Activated CD8-positive, alpha-beta T cell treated with anti-CD3 and anti-CD28 coated beads for 36 hours (primary cell): Measurements from ENCODE around the gene RAMAC. TPM values are rescaled to one million over a fixed set of nuclear protein-coding genes. Genes with fewer than 3 reads are reported as not detected.

Experiments used
- ATAC-seq: fragments of 200-7000 bp; cut with Tn5 transposase; one replicate; pipeline ENCODE4 v1.10.0; 2021; ENCODE audit warnings: mild to moderate bottlenecking, moderate library complexity
- CTCF ChIA-PET: fragments of 350-600 bp; sonication (Branson Sonifier 250); formaldehyde crosslinking; loops from one replicate; lab custom pipeline; 2021; ENCODE audit warnings: antibody characterized with exemption; lab: Charles Lee
- POLR2A ChIA-PET: fragments of 350-600 bp; sonication (Branson Sonifier 250); formaldehyde crosslinking; loops from one replicate; lab custom pipeline; 2021; ENCODE audit warnings: antibody characterized with exemption; lab: Charles Lee
- DNase-seq: peaks from one replicate; pipeline ENCODE4 v3.0.0-alpha.2; 2020
- H3K27ac Mint-ChIP-seq: one replicate; pipeline ENCODE4 v1.8.0; 2021; ENCODE audit warnings: mild to moderate bottlenecking, mixed read lengths
- H3K27me3 Mint-ChIP-seq: one replicate; pipeline ENCODE4 v1.8.0; 2021; ENCODE audit warnings: mixed read lengths
- H3K36me3 Mint-ChIP-seq: one replicate; pipeline ENCODE4 v1.8.0; 2021; ENCODE audit warnings: low read depth, mixed read lengths
- H3K4me1 Mint-ChIP-seq: one replicate; pipeline ENCODE4 v1.8.0; 2021; ENCODE audit warnings: low read depth, mixed read lengths
- H3K4me3 Mint-ChIP-seq: one replicate; pipeline ENCODE4 v1.8.0; 2021; ENCODE audit warnings: mild to moderate bottlenecking, moderate library complexity, mixed read lengths
- H3K9me3 Mint-ChIP-seq: one replicate; pipeline ENCODE4 v1.8.0; 2021; ENCODE audit warnings: mixed read lengths
- CTCF ChIP-seq: fragments of 200-600 bp; IDR thresholded peaks from one replicate; pipeline ENCODE4 v1.8.0; 2022; ENCODE audit warnings: antibody characterized with exemption, mild to moderate bottlenecking
- intact Hi-C: fragments of 100-400 bp; cut with micrococcal nuclease; formaldehyde crosslinking; loops from one replicate; pipeline ENCODE4 v1.10.0; 2022
- total RNA-seq, 2 experiments: library from RNA; stranded (reverse); gene quantifications; one replicate each; pipeline ENCODE4 v1.2.3, GENCODE V29; 2021

The RAMAC gene
- total RNA-seq, 2 experiments from 2014 or later, result 18.2 to 19.7 TPM

- Mint-ChIP-seq H3K4me1 (no peaks in the 10 kb centered on the region), H3K27ac (no peak overlapping the region)
These were observed 27.4 kb upstream of the RAMAC start for GRCh38 chr15:82958638-82959037.

GRCh38 chr15:82959423-82959822, 26.6 kb upstream of the RAMAC start:
- intact Hi-C loops, result no loop called here
- Mint-ChIP-seq H3K27ac (no peak overlapping the region), H3K4me1 (no peaks in the 10 kb centered on the region), H3K36me3 (no peaks in the 10 kb centered on the region), H3K27me3 (no peaks in the 10 kb centered on the region), H3K9me3 (no peaks in the 10 kb centered on the region), H3K4me3 (no peak overlapping the region)
- ATAC-seq (no peak), DNase-seq (no peak)
- ChIA-PET CTCF (interaction anchor here (2.1 kb wide), 1 partner anchor 41 kb away, joined by 5 read pairs; no protein-coding TSS in a partner anchor), POLR2A (no interaction called here)
- no peak for TF ChIP-seq CTCF

More at GRCh38 chr15:82958638-82959037, 27.4 kb upstream of the RAMAC start:
- DNase-seq (no peak), ATAC-seq (no peak)
- ChIA-PET CTCF (interaction anchor here (0.7 kb wide), 1 partner anchor 56 kb away, joined by 3 read pairs; no protein-coding TSS in a partner anchor), POLR2A (no interaction called here)
- no peak for TF ChIP-seq CTCF
- no peaks in the 10 kb centered on the region for H3K36me3 Mint-ChIP-seq
- no peaks in the 10 kb centered on the region for H3K9me3 Mint-ChIP-seq
- intact Hi-C loops, result no loop called here
- H3K27me3 Mint-ChIP-seq, result no peaks in the 10 kb centered on the region
- no peak overlapping the region for H3K4me3 Mint-ChIP-seq

GRCh38 chr15:82960766-82961165, 25.2 kb upstream of the RAMAC start:
- ChIA-PET CTCF (interaction anchor here (1.0 to 2.1 kb wide), 2 partner anchors 10 to 39 kb away, joined by 3 to 5 read pairs; no protein-coding TSS in a partner anchor), POLR2A (interaction anchor here (0.7 kb wide), 1 partner anchor 16 kb away, joined by 4 read pairs; no protein-coding TSS in a partner anchor)
- DNase-seq, result no peak
- no peaks in the 10 kb centered on the region for H3K4me1 Mint-ChIP-seq
- intact Hi-C loops, result no loop called here
- H3K27ac Mint-ChIP-seq, result no peak overlapping the region
- H3K4me3 Mint-ChIP-seq, result no peak overlapping the region
- ATAC-seq, result no peak
- H3K36me3 Mint-ChIP-seq, result no peaks in the 10 kb centered on the region
- H3K9me3 Mint-ChIP-seq, result no peaks in the 10 kb centered on the region
- H3K27me3 Mint-ChIP-seq, result no peaks in the 10 kb centered on the region
- TF ChIP-seq CTCF, result no peak

- Mint-ChIP-seq H3K9me3 (no peaks in the 10 kb centered on the region), H3K4me3 (no peak overlapping the region), H3K27ac (no peak overlapping the region), H3K36me3 (no peaks in the 10 kb centered on the region), H3K4me1 (peaks cover 12% of the 10 kb centered on the region), H3K27me3 (no peaks in the 10 kb centered on the region)
- CTCF ChIA-PET, result interaction anchor here (1.2 to 1.5 kb wide), 3 partner anchors 10 to 245 kb away, joined by 3 to 4 read pairs (median 3); no protein-coding TSS in a partner anchor
- POLR2A ChIA-PET, result no interaction called here
- no peak for TF ChIP-seq CTCF
- DNase-seq (no peak), ATAC-seq (no peak)
- intact Hi-C loops, result no loop called here
These were observed 22.3 kb upstream of the RAMAC start for GRCh38 chr15:82963471-82964341.

- CTCF ChIA-PET, result no interaction called here
- H3K9me3 Mint-ChIP-seq, result no peaks in the 10 kb centered on the region
- H3K27ac Mint-ChIP-seq, result no peak overlapping the region
These were observed 21.1 kb upstream of the RAMAC start for GRCh38 chr15:82964890-82965289.

More at GRCh38 chr15:82964890-82965289, 21.1 kb upstream of the RAMAC start:
- ATAC-seq, result no peak
- no peaks in the 10 kb centered on the region for H3K36me3 Mint-ChIP-seq
- H3K4me1 Mint-ChIP-seq, result peaks cover 12% of the 10 kb centered on the region
- H3K27me3 Mint-ChIP-seq, result no peaks in the 10 kb centered on the region
- H3K4me3 Mint-ChIP-seq, result no peak overlapping the region
- POLR2A ChIA-PET, result interaction anchor here (0.7 kb wide), 1 partner anchor 1679 kb away, joined by 3 read pairs; no protein-coding TSS in a partner anchor
- TF ChIP-seq CTCF, result no peak
- DNase-seq, result no peak
- intact Hi-C loops, result no loop called here
